ENCODE data around the gene C11orf24.

DNA sequence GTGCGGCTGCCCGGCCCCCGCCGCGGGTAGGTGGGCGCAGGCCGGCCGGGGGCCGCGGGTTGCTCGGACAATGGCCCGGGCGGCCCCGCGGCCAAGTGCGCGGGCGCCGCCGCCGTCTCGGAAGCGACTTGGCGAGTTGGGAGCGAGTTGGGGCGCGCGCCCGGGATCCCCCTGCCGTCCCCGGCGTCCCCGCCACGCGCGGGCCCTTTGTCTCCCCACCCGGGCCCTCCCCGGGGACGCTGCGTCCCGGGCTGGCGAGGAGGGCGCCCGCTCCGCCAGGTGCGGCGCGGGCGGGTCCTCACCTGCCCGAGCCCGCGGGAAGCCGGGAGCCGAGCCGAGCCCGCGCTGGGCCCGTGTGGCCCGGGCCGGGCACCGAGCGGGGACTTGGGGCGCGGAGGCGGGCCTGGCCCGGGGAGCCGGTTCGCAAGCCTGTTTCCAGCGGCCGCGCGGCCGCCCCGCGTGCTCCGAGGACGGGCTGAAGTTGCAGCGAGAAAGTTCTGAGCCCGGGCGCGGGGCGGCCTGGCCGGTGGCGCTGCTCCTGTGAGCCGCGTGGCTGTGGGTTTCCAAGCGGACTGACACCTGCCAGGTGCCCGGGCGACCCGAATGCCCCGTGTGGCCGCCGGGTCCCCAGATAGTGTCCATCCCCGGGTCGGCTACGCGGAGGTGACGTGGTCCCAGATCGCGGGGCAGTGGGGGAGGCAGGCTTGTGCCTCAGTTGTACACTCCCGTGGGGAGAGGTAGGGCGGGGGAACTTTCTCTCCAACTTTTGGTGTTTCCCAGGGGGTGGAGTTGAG is 41.2 kb upstream of the C11orf24 start:
- TF ChIP-seq EZH2 (IDR thresholded peaks at IDR 0.05; ENCODE audit: insufficient read depth, poor library complexity, severe bottlenecking): no peak
- no peak for TF ChIP-seq EZH2phosphoT487 (IDR thresholded peaks at IDR 0.05; ENCODE audit: insufficient read depth, low read depth)
